HTR-8/SVneo (cell line): ENCODE measurements around the gene ITGA8.

ENCODE experiments used
- DNase-seq: peaks from one replicate; pipeline ENCODE4 v3.0.0; 2011; ENCODE audit warnings: low spot score, mixed read lengths; ENCODE audit not compliant: insufficient read length
- FAIRE-seq: peaks from 2 replicates; lab custom pipeline; 2011; peaks lifted over from hg19 to GRCh38; lab: Jason Lieb, UNC

The ITGA8 gene

DNA sequence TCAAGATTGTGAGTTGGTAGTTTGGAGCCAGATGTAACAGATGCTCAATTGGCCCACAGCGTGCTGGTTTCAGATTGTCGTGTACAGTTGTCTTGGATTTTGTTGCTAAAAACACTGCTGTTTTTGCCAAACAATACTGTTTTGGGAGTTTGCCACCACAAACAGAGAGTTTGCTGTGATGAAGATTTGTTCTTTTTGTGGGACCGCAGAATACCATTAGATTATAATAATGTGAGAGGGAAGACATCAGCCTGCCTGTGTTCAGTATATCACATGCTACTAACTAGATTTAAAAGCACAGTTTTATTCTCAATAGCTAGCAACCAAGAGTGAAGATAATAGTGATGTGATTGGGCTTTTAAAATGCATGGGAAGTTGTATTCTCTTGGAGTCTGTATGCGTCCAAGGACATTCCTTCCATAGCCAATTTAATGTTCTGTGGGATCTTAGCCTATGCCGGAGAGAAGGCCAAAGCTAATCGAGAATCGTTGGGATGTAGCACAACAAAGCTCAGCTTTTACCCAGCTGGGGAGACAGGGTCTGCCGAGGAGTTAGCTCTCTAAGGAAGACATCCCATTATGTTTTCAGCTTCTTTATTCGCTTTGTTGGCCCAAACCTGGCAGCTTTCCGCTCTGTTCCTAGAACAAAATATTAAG lies 18.7 kb upstream of the ITGA8 start:
- DNase-seq (no peak), FAIRE-seq (no peak)

DNA sequence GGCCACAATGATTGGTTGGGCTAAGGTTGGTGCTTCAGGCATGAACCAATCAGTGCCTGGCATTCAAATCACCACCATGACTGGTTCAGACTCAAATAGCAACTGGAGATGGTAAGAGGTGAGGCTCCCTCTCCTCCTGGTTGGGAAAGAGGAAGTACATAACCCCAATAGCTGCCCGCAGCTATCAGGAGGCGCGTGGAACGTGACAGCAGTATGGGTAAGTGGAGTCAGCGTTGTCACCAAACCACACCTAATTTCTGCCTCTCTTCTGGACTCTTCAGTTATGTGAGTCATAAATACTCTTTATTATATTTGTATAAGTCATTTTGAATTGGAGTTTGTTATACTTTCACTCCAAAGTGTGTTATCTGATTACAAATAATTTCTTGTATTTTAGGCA lies 17.9 kb upstream of the ITGA8 start:
- DNase-seq (no peak), FAIRE-seq (no peak)

DNA sequence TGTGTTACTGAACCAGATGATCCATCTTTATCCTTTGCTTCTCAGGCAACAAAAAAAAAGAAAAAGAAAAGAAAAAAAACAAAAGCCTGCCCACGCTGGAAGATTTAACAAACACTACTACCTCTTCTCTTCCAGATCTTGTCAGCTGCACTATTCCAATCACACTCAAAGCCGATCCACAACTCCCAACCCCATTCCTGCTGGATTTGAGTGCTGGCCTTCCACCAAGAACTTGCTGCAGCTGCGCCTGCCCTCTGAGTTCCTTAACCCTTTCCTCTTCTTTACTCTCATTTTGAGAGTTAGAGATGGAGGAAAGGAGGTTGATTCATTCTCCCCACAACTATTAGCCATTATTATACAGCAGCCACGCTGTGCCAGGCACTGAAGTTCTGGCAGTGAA lies 16.0 kb upstream of the ITGA8 start:
- no peak for DNase-seq

DNA sequence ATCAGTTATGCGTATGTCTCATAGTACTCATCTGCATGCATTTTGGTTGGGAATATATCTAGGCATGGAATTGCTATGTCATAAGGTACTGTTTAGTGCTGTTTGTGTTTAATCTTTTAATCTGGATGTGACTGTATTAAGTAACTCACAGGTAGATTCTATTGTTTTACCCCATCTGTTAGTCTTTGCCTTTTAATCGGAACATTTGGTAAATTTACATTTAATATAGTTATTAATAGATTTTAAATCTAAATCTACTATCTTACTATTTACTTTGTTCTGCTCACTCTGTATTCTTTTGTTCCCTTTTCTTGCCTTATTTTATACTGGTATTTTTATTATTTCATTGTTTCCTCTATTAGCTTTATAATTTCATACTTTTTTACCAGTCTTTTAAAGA lies 10.6 kb upstream of the ITGA8 start:
- DNase-seq (no peak), FAIRE-seq (no peak)

More for the DNA sequence above, 16.0 kb upstream of the ITGA8 start:
- FAIRE-seq = no peak

DNA sequence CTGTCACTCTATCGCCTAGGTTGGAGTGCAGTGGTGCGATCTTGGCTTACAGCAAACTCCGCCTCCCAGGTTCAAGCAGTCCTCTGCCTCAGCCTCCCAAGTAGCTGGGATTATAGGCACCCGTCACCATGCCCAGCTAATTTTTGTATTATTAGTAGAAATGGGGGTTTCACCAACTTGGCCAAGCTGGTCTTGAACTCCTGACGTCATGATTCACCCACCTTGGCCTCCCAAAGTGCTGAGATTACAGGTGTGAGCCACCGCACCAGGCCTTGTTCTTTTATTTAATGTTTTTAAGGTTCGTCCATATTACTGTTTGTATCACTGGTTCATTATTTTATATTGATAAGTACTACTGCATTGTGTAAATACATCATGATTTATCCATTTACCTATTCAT lies 10.2 kb upstream of the ITGA8 start:
- DNase-seq (no peak), FAIRE-seq (no peak)

DNA sequence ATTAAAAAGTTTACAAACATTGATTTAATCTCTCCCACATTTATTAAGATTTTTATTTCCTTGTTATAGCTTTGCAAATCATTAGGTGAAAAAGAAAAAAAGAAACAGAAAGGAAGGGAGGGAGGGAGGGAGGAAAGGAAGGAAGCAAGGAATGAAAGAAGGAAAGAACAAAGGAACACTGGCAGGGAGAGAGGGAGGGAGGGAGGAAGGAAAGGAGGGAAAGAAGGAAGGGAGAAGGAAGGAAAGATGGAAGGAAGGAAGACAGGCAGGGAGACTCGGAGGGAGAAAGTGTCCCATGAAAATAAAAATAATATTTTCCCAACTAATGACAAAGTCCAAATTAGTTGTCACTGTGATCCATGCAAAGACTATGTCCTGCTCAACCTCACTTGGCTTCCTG lies 6.3 kb upstream of the ITGA8 start:
- FAIRE-seq = no peak
- no peak for DNase-seq

DNA sequence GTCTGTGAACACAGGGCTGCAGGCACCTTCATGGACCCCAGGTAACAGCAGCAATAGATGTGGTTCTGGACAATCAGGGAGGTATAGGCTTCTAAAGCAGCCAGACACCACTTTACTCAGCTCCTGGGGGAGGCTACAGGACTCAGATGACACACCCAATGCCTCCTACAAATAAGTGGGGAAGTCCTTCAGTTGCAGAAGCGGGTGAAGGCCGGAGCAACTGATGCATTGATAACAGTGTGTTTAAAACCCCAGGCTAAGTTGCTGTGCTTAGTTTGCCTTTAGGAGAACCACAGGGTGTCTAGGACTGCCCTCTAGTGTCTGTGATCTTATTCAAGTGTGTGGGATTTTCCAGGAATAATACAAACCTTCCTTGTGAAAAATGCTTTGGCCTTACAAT lies 5.9 kb upstream of the ITGA8 start:
- FAIRE-seq = no peak
- peak; percentile 41 for DNase-seq

DNA sequence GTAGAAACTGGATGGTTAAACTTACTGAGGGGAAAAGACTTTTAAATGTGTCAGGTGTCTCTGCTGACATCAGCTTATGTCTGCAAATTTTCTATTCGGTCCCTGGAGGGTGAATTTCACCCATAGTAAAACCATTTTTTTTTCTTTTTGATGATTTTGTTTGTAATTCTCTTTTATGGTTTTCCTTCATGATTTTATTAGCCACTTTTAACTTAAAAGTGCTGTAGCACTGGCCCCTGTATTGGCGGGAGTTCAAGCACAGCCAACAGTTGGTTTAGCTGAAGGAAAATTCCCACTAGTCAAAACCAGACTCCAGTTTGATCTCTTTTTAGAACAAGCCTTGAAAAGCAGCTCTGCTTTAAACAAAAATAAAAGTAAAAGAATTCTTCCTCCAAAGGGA lies 5.0 kb upstream of the ITGA8 start:
- DNase-seq (no peak), FAIRE-seq (no peak)

DNA sequence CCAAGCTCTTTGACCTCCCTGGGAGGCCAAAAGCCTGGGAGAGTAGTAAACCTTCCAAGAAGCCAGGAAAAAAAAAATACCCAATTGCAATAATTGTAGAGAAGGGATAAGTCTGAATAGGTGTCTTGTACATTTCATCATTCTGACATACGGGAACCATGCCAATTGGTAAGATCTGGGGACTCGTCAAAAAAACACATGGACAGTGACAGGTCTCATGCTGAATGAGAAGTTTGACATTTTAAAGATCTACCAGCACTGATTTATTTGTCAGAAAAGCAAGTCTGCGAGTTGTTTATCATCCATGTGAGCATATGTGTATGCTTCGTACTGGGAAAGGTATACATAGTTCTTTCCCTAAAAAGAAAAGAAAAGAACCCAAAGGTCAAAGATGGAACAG lies 4.1 kb upstream of the ITGA8 start:
- no peak for FAIRE-seq
- DNase-seq = no peak

DNA sequence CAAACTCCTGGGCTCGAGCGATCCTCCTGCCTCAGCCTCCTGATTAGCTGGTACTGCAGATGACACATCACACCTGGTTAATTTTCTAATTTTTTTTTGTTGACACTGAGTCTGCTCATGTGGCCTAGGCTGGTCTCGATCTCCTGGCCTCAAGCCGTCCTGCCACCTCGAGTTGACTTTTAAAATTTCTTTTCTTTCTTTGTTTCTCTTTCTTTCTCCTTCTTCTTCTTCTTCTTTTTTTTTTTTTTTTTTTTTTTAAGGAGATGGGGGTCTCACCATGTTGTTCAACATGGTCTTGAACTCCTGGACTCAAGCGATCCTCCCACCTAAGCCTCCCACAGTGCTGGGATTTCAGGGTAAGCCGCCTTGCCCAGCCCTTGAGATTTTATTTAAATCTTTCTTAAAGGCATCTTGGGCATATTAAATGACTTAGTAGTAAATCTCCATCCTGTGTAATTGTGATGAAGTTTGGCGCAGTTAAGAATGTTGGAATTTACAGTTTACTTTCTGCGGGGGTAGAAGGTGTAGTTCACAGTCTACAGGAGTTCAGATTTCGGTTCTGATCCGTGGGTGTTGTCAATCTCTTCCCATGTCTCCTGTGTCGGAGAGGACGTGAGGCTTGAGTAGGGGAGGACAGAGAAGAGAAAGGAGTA lies 1.0 kb upstream of the ITGA8 start:
- FAIRE-seq (no peak), DNase-seq (no peak)

DNA sequence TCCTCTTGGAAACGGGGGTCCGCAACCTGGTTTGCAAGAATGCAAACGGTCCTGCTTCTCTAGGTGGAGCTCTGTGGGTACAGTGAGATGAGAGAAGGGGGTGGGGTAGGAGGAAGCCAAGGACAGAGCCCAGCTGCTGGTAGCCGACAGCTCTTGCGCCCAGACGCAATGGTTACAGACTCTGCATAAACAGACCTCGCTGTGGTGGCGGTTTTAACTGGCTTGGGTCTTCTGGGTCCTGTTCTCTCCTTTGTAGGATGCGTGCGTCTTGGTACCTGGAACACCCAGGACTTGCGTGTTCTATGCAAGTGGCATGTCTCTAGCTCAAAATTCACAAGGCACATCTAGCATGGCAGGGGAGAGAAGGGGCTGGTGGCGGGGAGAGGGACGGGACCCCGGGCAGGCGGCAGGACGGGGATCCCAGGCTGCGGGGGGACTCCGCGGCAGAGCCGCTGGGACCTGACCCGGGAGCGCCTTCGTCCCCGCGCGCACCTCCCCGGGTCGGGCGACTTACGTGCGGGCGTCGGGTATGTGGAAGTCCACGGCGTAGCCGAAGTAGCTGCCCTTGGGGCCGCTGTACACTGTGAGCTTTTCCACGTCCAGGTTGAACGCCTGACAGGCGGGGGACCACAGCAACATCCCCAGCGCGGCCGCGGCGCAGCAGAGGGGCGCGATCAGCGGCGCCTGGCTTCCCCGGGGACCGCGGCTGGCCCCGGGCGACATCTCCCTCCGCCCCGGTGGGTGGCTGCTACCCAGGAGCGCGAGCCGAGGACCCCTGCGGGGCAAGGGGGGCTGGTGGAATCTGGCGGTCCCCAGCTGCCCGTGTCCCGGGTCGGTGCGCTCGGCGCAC lies 448 bp downstream of the ITGA8 start:
- no peak for DNase-seq

DNA sequence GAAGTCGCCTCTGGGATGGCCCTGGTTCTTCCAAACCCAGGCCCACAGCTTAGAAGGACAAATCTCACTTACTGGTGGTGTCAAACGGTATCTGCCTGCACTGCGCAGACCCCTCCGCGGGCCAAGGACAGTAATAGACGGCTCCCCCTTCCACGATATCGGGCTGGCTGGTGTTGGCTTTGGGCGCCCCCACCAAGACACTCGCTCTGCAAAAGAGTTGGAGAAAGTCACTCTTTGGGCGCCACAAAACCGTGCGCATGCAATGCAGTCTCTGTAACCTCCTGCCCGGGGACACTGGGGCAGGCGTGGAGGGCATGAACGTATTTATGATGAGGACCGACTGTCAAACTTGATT lies 1.1 kb downstream of the ITGA8 start:
- no peak for FAIRE-seq

More for the DNA sequence above, 448 bp downstream of the ITGA8 start:
- FAIRE-seq = no peak

DNA sequence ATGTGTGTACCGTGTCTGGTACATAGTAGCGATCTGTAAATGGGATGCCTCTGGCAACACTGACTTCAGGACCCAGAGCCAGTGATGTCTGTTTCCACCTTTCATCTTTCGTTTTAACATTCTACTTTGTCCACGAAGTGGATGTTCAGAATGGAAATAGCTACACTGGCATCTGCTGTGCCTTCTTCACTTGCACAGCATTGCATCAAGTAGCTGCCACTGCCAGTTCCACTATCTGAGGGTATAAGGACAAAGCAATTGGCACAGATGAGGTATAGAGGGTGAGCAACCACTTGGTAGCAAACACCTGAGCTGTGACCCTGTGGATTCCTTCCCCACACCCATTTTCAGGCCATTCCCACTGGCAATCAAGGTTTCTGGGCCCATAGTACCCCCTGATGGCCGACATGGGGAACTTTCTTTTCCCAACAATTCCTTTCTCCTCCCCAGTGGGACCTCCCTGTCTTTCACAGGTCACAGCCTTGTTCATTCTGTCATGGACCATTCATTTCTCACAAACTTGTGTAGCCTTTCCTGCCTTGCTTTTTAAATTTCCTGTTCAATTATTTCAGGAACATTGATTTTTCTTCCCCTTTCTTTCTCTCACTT lies 4.0 kb downstream of the ITGA8 start:
- FAIRE-seq (no peak), DNase-seq (peak; percentile 10)

More for the DNA sequence above, 1.1 kb downstream of the ITGA8 start:
- no peak for DNase-seq

DNA sequence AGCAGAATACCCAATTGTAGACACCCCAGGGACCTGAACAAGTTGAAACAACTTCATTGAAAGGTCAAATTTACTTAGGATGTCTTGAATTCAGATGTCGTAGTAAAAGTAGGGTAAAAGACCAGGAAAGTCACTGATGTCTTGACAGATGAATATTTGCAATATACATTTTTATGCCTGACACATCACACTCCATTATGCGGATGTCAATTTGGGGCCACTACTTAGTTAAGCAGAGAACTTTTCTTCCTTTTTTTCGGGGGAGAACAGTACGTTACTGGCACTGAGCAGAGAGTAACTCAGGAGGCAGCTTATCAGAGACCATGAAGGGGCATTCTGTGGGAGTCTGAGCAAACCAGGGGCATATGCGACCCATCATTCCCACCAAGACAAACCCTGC lies 4.9 kb downstream of the ITGA8 start:
- DNase-seq (no peak), FAIRE-seq (no peak)

DNA sequence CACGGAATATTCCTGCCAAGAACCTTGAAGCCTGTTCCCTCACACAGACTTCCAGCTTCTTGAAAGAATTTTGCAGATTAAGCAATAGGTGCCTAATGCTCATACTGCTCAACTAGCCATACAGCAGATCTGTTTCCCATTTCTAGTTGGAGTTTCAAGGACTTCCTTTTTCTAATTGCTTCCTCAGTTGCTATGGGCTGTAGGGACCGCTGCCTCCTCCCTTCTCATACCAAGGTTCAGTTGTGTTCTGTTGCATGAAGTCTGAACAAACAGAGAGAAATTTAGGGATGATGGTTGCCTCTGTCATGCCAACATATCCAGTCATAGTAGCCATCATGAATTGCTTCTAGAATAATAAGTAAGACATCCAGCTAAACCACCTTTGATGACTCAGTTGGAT lies 6.8 kb downstream of the ITGA8 start:
- FAIRE-seq (no peak), DNase-seq (no peak)

DNA sequence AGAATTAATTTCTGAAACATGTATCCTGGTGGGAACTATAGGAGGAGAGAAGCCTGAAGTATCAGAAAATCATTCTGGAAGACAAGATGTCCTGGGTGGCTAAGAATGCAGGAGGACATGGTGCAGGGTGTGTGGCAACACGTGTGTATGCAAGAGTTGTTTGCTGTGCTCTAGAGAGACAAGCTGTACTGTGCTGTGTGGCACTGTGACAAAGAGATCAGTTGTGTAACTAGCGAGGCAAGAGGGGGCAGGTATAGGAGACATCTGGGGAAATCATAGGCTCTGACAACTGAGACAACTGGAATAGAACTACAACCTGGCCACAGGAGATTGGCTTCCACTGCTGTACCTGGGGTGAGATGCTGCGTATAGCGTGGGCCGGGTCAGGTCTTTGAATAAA lies 9.3 kb downstream of the ITGA8 start:
- DNase-seq (no peak), FAIRE-seq (no peak)

DNA sequence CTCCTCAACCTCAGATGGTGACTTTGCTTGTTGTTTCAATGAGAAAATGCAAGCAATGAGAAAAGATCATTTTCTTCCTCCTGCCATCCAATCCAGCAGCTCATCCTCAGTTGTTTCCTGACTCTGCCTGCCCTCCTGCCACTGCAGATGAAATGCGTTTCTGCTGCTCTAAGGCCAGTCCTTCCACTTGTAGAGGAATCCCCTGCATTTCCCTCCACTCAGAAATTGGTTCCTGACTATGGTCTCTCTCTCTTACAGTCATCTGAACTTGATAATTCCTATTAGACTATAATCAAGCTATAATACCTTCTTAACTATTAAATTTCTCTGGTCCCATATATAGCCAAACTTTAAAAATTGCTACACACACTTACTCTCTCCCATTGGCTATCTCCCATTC lies 14.4 kb downstream of the ITGA8 start:
- FAIRE-seq = no peak
- DNase-seq = no peak

DNA sequence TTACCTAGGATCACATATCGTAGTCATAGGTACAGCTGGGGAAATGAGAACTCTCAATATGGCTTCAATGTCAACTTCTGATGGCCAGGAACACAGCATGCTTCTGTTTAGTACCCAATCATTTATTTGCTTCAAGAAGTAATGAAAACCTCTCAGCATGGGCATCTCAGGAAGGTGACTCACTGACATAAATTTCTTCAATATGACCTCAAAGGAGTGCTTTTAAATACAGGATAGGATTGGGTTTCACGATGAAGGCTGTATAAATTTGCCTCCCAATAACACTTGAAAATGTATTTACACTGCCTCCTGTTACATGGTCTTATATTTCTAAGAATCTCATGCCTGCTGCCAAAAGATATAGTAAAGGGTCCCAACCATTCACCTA lies 15.1 kb downstream of the ITGA8 start:
- no peak for FAIRE-seq

DNA sequence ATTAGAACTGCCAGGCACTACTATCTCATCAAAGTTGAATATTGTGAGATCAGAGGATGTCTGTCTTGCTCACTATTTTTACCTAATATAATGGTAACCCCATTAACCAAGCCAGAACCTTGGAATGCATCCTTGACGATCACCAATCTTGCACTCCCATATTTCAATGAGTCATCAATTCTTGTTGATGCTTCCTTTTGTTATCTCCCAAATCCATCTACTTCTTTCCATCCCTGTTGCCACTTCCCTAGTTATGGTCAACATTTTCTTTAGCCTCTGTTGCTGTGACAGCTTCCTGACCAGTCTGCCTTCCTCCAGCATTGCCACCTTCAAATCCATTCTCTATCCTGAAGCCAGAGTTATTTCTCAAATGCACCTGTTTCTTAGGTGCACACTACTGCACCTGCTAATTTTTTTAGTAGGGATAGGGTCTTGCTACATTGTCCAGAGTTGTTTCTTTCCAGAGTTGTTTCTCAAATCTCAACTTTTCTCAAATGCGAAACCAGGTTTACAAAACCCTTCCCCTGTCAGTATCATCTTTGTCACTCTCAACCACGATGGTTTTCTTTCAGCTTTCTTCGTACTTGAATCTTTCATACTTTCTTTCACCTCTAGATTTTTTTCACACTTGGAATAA lies 15.7 kb downstream of the ITGA8 start:
- FAIRE-seq (no peak), DNase-seq (no peak)

More for the DNA sequence above, 15.1 kb downstream of the ITGA8 start:
- DNase-seq = no peak

DNA sequence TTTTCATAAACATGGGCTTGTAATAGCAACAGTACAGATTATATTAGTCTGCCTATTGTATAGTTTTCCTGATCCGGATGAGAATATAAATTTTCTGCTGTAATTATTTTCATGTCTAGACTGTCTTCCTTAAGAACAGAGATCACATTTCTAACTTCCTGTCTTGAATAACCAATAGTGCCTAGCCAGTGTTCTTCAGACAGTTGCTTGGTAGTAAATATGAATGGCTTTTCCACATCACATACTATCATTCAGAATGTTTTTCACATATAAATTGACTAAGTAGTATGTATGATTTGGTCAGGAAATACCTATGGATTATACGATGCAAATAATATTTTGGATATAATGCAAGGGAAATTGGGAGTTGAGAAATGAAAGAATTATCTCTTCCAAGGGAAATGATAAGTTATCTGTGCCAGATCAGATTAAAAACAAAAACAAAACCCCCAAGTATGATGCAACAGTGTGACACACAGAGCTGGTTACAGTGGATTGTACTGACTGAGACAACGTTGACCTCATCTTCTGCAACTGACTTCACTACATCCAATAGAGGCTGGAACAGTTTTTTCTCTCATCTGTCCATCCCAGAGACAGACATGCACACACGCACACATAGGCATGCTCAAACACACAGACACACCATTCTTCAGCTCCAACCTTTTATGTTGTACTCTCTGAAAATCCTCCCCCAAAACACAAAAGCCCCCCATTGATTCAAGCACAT lies 16.4 kb downstream of the ITGA8 start:
- DNase-seq (no peak), FAIRE-seq (no peak)
